Measurements from ENCODE around the gene SLC12A2.

Gene SLC12A2

DNA sequence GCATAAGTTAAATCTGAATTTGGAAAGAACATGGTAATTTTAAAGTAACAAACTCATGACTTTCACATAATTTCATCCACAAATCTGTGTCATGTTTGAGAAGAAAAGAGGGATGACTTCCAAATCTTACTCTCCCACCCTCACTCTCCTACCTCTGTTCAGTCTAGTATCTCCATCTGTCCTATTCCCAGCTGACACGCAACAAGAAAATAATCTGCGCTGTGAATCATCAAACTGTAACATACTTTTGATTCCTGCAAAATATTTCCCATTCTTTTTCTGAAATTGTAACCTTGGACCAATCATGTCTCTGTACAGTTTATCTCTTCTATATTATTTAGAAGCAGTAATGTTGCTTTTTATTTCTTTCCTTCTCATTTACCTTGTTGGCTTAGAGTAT lies 91.4 kb downstream of the SLC12A2 start:
- TF ChIP-seq, protein P1, sequence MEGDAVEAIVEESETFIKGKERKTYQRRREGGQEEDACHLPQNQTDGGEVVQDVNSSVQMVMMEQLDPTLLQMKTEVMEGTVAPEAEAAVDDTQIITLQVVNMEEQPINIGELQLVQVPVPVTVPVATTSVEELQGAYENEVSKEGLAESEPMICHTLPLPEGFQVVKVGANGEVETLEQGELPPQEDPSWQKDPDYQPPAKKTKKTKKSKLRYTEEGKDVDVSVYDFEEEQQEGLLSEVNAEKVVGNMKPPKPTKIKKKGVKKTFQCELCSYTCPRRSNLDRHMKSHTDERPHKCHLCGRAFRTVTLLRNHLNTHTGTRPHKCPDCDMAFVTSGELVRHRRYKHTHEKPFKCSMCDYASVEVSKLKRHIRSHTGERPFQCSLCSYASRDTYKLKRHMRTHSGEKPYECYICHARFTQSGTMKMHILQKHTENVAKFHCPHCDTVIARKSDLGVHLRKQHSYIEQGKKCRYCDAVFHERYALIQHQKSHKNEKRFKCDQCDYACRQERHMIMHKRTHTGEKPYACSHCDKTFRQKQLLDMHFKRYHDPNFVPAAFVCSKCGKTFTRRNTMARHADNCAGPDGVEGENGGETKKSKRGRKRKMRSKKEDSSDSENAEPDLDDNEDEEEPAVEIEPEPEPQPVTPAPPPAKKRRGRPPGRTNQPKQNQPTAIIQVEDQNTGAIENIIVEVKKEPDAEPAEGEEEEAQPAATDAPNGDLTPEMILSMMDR (IDR thresholded peaks at IDR 0.05; ENCODE audit: control insufficient read depth, extremely low read depth, insufficient read depth): no peak
- DNase-seq (ENCODE audit: low read depth): no peak
- no peak overlapping the region for H3K4me3 ChIP-seq (ENCODE audit: low read depth, low read length)

DNA sequence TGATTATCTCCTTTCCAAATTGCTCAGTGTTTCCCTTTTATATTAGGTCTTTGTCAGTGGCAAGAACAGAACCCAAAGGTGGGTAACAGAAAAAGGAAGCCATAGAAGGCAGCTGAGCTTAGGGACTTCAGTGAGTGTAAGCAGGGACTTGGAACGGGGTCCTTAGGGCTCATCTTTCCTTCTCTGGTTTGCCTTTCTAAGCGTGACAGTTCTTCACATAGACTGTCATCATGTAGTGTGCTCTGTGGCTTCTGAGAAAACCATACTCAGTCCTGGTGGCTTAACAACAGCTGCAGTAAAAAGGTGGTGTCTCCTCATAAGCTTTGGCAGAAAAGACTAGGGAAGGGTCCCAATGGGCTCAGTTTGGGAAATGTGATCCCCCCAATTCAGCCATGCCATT lies 108.8 kb downstream of the SLC12A2 start:
- no peak for DNase-seq (ENCODE audit: low read depth)
- no peak overlapping the region for H3K4me3 ChIP-seq (ENCODE audit: low read depth, low read length)
- TF ChIP-seq, protein P1 (IDR thresholded peaks at IDR 0.05; ENCODE audit: control insufficient read depth, extremely low read depth, insufficient read depth): no peak

DNA sequence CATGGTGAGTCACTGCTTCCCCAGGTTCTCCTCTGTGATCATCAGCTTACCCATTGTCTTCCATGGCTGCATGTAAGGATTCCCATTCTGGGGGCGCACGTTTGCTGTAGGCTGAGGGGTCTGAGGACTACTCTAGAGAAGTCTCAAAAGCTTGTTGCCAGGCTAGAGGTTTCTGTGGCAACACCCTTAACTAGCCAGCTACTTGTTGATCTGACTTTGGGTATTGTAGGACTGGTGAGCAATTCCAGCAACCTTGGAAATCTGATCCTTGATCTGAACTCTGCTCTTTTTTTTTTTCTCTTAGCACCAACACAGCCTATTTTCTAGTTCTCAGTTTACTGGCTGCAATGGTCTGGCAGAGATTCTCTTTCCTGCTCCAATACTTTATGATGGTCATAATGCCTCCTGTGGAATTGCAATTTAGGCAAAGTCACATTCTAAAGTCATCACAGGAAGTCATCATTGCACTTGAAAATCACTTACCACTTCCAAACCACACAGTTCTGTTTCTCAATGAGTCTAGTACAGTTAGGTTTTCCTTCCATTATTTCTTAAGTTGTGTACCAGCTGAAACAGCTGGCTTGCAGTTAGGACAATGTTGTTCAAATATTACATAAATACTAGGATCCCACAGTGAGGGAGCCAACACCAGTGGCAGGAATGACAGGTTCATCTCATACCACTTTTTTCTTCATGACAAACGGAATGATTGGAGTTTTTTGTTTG lies 110.3 kb downstream of the SLC12A2 start:
- DNase-seq (ENCODE audit: low read depth): no peak
- H3K4me3 ChIP-seq (ENCODE audit: low read depth, low read length): no peak overlapping the region
- TF ChIP-seq, protein P1 (IDR thresholded peaks at IDR 0.05; ENCODE audit: control insufficient read depth, extremely low read depth, insufficient read depth): no peak

DNA sequence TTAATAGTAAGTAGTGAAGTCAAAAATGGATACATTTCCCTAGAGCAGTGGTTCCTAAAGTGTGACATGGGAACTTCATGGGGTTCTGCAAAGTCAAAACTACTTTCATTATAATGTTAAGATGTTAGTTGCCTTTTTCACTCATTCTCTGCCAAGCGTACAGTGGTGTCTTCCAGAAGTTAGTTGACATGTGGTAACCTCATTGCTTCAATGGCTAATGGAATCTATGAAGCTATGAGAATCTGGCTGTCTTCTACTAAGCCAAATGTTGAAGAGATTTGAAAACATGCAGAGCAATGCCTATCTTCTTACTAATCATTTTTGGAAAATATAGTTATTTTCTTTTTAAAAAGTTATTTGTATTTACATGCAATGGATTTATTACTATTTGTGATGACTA lies 111.8 kb downstream of the SLC12A2 start:
- no peak overlapping the region for H3K4me3 ChIP-seq (ENCODE audit: low read depth, low read length)
- no peak for DNase-seq (ENCODE audit: low read depth)
- TF ChIP-seq, protein P1 (IDR thresholded peaks at IDR 0.05; ENCODE audit: control insufficient read depth, extremely low read depth, insufficient read depth): no peak

DNA sequence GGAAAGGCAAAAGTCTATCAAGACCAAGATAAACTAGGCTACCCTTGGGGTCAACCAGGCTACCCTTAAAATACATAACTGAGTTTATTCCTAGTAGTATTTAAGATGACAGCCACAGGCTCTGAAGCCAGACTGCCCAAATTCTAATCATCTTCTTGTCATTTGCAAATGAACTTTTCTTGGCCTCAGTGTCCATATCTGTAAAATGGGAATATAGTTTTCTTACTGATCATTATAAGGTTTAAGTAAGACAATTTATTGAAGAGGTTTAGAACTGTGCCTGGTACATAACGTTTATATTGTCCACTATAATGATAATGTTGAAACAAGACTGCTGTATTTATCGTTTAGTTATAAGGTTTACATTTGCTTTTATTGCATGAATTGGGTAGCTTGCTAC lies 112.5 kb downstream of the SLC12A2 start:
- DNase-seq (ENCODE audit: low read depth): no peak
- H3K4me3 ChIP-seq (ENCODE audit: low read depth, low read length): no peak overlapping the region
- TF ChIP-seq, protein P1 (IDR thresholded peaks at IDR 0.05; ENCODE audit: control insufficient read depth, extremely low read depth, insufficient read depth): no peak

DNA sequence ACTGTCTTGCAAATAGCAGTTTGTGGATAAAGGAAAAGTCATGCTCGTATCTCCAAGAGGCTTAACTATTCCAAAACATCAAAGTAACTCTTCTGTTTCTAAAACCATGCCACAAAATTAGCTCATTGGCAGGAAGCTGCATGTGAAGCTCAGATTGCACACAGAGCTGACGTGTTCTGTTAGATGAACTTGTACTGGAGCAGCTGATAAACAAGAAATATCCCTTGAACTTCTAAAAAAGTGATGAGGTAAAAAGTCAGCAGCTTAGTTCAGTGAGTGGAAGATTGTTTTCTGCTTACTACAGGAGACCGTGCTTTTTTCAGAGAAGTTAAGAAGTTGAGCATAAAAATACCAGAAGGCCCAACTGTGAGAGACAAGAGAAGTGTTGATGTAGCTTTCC lies 113.2 kb downstream of the SLC12A2 start:
- no peak for DNase-seq (ENCODE audit: low read depth)
- no peak overlapping the region for H3K4me3 ChIP-seq (ENCODE audit: low read depth, low read length)
- TF ChIP-seq, protein P1 (IDR thresholded peaks at IDR 0.05; ENCODE audit: control insufficient read depth, extremely low read depth, insufficient read depth): no peak
